Rectal smooth muscle tissue (tissue), 1 donor: ENCODE measurements around the gene TPCN1.

Experiments used
- H3K27ac ChIP-seq: one replicate; pipeline ENCODE4 v1.7.0; 2013; ENCODE audit warnings: low read depth, low read length, inconsistent platforms
- H3K27me3 ChIP-seq: one replicate; pipeline ENCODE4 v1.7.0; 2013; ENCODE audit warnings: low read length; ENCODE audit not compliant: control insufficient read depth, insufficient read depth
- H3K36me3 ChIP-seq: one replicate; pipeline ENCODE4 v1.7.0; 2013; ENCODE audit warnings: low read length; ENCODE audit not compliant: control insufficient read depth, insufficient read depth
- H3K4me1 ChIP-seq: one replicate; pipeline ENCODE4 v1.7.0; 2013; ENCODE audit warnings: low read length; ENCODE audit not compliant: control insufficient read depth, insufficient read depth
- H3K4me3 ChIP-seq: one replicate; pipeline ENCODE4 v1.7.0; 2013; ENCODE audit warnings: low read length
- H3K9ac ChIP-seq: one replicate; pipeline ENCODE4 v1.7.0; 2013; ENCODE audit warnings: low read length

The TPCN1 gene

GRCh38 chr12:113302886-113303640 lies 81.8 kb downstream of the TPCN1 start:
- Histone ChIP-seq H3K36me3 (peaks cover 9% of the 10 kb centered on the region), H3K9ac (no peak overlapping the region), H3K27me3 (no peaks in the 10 kb centered on the region), H3K4me1 (peaks cover 2% of the 10 kb centered on the region), H3K27ac (no peak overlapping the region), H3K4me3 (no peak overlapping the region)

GRCh38 chr12:113305281-113305856 lies 84.1 kb downstream of the TPCN1 start:
- H3K4me1 ChIP-seq: no peaks in the 10 kb centered on the region
- peaks cover 14% of the 10 kb centered on the region for H3K36me3 ChIP-seq
- H3K27ac ChIP-seq: no peak overlapping the region
- H3K27me3 ChIP-seq: no peaks in the 10 kb centered on the region
- no peak overlapping the region for H3K9ac ChIP-seq
- H3K4me3 ChIP-seq: no peak overlapping the region

- H3K4me1 ChIP-seq: no peaks in the 10 kb centered on the region
- no peaks in the 10 kb centered on the region for H3K27me3 ChIP-seq
- peaks cover 15% of the 10 kb centered on the region for H3K36me3 ChIP-seq
- H3K9ac ChIP-seq: no peak overlapping the region
- no peak overlapping the region for H3K4me3 ChIP-seq
- H3K27ac ChIP-seq: no peak overlapping the region
Observed at GRCh38 chr12:113306382-113306781, 85.1 kb downstream of the TPCN1 start.

GRCh38 chr12:113310489-113310888 lies 89.2 kb downstream of the TPCN1 start:
- H3K36me3 ChIP-seq: peaks cover 17% of the 10 kb centered on the region

GRCh38 chr12:113314121-113314529 lies 92.9 kb downstream of the TPCN1 start:
- H3K27me3 ChIP-seq: no peaks in the 10 kb centered on the region
- H3K9ac ChIP-seq: no peak overlapping the region
- H3K27ac ChIP-seq: no peak overlapping the region
- no peak overlapping the region for H3K4me3 ChIP-seq
- peaks cover 24% of the 10 kb centered on the region for H3K36me3 ChIP-seq
- H3K4me1 ChIP-seq: no peaks in the 10 kb centered on the region

More at GRCh38 chr12:113310489-113310888, 89.2 kb downstream of the TPCN1 start:
- Histone ChIP-seq H3K27ac (no peak overlapping the region), H3K9ac (no peak overlapping the region), H3K4me3 (no peak overlapping the region), H3K27me3 (no peaks in the 10 kb centered on the region), H3K4me1 (no peaks in the 10 kb centered on the region)

- H3K9ac ChIP-seq: no peak overlapping the region
- peaks cover 19% of the 10 kb centered on the region for H3K36me3 ChIP-seq
- no peaks in the 10 kb centered on the region for H3K4me1 ChIP-seq
- no peak overlapping the region for H3K27ac ChIP-seq
- H3K27me3 ChIP-seq: no peaks in the 10 kb centered on the region
- H3K4me3 ChIP-seq: no peak overlapping the region
Observed at GRCh38 chr12:113315358-113315757, 94.1 kb downstream of the TPCN1 start.

GRCh38 chr12:113316155-113316554 lies 94.9 kb downstream of the TPCN1 start:
- H3K27me3 ChIP-seq: no peaks in the 10 kb centered on the region
- peaks cover 25% of the 10 kb centered on the region for H3K36me3 ChIP-seq
- no peaks in the 10 kb centered on the region for H3K4me1 ChIP-seq
- no peak overlapping the region for H3K4me3 ChIP-seq
- H3K27ac ChIP-seq: no peak overlapping the region
- no peak overlapping the region for H3K9ac ChIP-seq

GRCh38 chr12:113317122-113317521 lies 95.9 kb downstream of the TPCN1 start:
- Histone ChIP-seq H3K4me1 (no peaks in the 10 kb centered on the region), H3K9ac (no peak overlapping the region), H3K4me3 (no peak overlapping the region), H3K27me3 (no peaks in the 10 kb centered on the region), H3K36me3 (peaks cover 22% of the 10 kb centered on the region), H3K27ac (no peak overlapping the region)

GRCh38 chr12:113318046-113318656 lies 96.9 kb downstream of the TPCN1 start:
- no peak overlapping the region for H3K9ac ChIP-seq
- H3K36me3 ChIP-seq: peaks cover 22% of the 10 kb centered on the region
- H3K4me1 ChIP-seq: no peaks in the 10 kb centered on the region
- no peaks in the 10 kb centered on the region for H3K27me3 ChIP-seq
- no peak overlapping the region for H3K4me3 ChIP-seq
- no peak overlapping the region for H3K27ac ChIP-seq

- Histone ChIP-seq H3K4me1 (no peaks in the 10 kb centered on the region), H3K9ac (no peak overlapping the region), H3K36me3 (peaks cover 22% of the 10 kb centered on the region), H3K4me3 (no peak overlapping the region), H3K27me3 (no peaks in the 10 kb centered on the region), H3K27ac (no peak overlapping the region)
Observed at GRCh38 chr12:113318900-113319628, 97.8 kb downstream of the TPCN1 start.

GRCh38 chr12:113320401-113320800 lies 99.1 kb downstream of the TPCN1 start:
- no peak overlapping the region for H3K9ac ChIP-seq
- H3K4me3 ChIP-seq: no peak overlapping the region
- H3K4me1 ChIP-seq: no peaks in the 10 kb centered on the region
- no peaks in the 10 kb centered on the region for H3K27me3 ChIP-seq
- H3K27ac ChIP-seq: no peak overlapping the region
- H3K36me3 ChIP-seq: peaks cover 22% of the 10 kb centered on the region

GRCh38 chr12:113322343-113322742 lies 101.1 kb downstream of the TPCN1 start:
- H3K4me3 ChIP-seq: no peak overlapping the region
- no peak overlapping the region for H3K27ac ChIP-seq
- no peaks in the 10 kb centered on the region for H3K27me3 ChIP-seq
- H3K36me3 ChIP-seq: peaks cover 22% of the 10 kb centered on the region
- H3K9ac ChIP-seq: no peak overlapping the region
- H3K4me1 ChIP-seq: no peaks in the 10 kb centered on the region
